OCI-LY7 (cell line): ENCODE results near the gene FGD4. TPM values are rescaled to one million over a fixed set of nuclear protein-coding genes. Genes with fewer than 3 reads are reported as not detected.

Source experiments
- BruUV-seq: library from RNA; stranded (reverse); fragments of 400-500 nt; replicated peaks from 2 replicates; lab custom pipeline; 2021; lab: Mats Ljungman, UMichigan
- CTCF ChIA-PET: fragments of 300-600 bp; sonication (Branson Sonifier 250); formaldehyde crosslinking; loops from one replicate; lab custom pipeline; 2022; ENCODE audit warnings: antibody characterized with exemption; ENCODE audit not compliant: unreplicated experiment; lab: Charles Lee
- POLR2A ChIA-PET: fragments of 300-600 bp; sonication (Branson Sonifier 250); formaldehyde crosslinking; loops from one replicate; lab custom pipeline; 2022; ENCODE audit warnings: antibody characterized with exemption; lab: Charles Lee
- DNase-seq: peaks from one replicate; pipeline ENCODE4 v3.0.0-alpha.2; 2015; ENCODE audit warnings: low spot score
- H2AFZ ChIP-seq: fragments of 200-600 bp; sonication (generic), shearing (Covaris generic); 2 replicates; pipeline ENCODE4 v1.6.1; 2014; ENCODE audit warnings: mild to moderate bottlenecking, antibody characterized with exemption, low read length, moderate library complexity
- H3K27ac ChIP-seq: fragments of 200-600 bp; sonication (generic); 2 replicates; pipeline ENCODE4 v1.5.1; 2014; ENCODE audit warnings: mixed run types, low read depth, mild to moderate bottlenecking, moderate library complexity, low read length, inconsistent platforms; ENCODE audit not compliant: poor library complexity, severe bottlenecking
- H3K36me3 ChIP-seq: fragments of 200-600 bp; sonication (generic); 2 replicates; pipeline ENCODE4 v1.6.1; 2014; ENCODE audit warnings: mild to moderate bottlenecking, antibody characterized with exemption, low read length, moderate library complexity, mixed read lengths; ENCODE audit not compliant: insufficient read depth
- H3K4me1 ChIP-seq: fragments of 200-600 bp; sonication (generic); 2 replicates; pipeline ENCODE4 v1.5.1; 2014; ENCODE audit warnings: mild to moderate bottlenecking, low read length; ENCODE audit not compliant: insufficient read depth, poor library complexity, severe bottlenecking
- H3K4me2 ChIP-seq: fragments of 200-600 bp; sonication (generic); 2 replicates; pipeline ENCODE4 v1.6.1; 2014; ENCODE audit warnings: mild to moderate bottlenecking, low read length
- H3K4me3 ChIP-seq: fragments of 200-600 bp; sonication (generic); 2 replicates; pipeline ENCODE4 v1.5.1; 2014; ENCODE audit warnings: mild to moderate bottlenecking, low read depth, low read length; ENCODE audit not compliant: poor library complexity, severe bottlenecking
- H3K79me2 ChIP-seq: fragments of 200-600 bp; sonication (generic); 2 replicates; pipeline ENCODE4 v1.6.1; 2016; ENCODE audit warnings: low read depth, mild to moderate bottlenecking, low read length, moderate library complexity, mixed read lengths; ENCODE audit not compliant: insufficient read depth
- H3K9me2 ChIP-seq: fragments of 200-600 bp; sonication (generic); 2 replicates; pipeline ENCODE4 v1.6.1; 2016; ENCODE audit warnings: mild to moderate bottlenecking, low read length, mixed read lengths; ENCODE audit not compliant: insufficient read depth
- H3K9me3 ChIP-seq: fragments of 200-600 bp; sonication (generic); 2 replicates; pipeline ENCODE4 v1.6.1; 2014; ENCODE audit warnings: mild to moderate bottlenecking, mixed run types, low read length, mixed read lengths
- H4K20me1 ChIP-seq: fragments of 200-600 bp; sonication (generic); 2 replicates; pipeline ENCODE4 v1.6.1; 2014; ENCODE audit warnings: mild to moderate bottlenecking, antibody characterized with exemption, low read length, moderate library complexity, mixed read lengths; ENCODE audit not compliant: insufficient read depth
- EZH2phosphoT487 ChIP-seq: fragments of 200-600 bp; sonication (generic); IDR thresholded peaks from 2 replicates; pipeline ENCODE4 v1.6.1; 2018; ENCODE audit warnings: low read depth, borderline replicate concordance, mild to moderate bottlenecking, mixed run types, antibody characterized with exemption, low read length, moderate library complexity, mixed read lengths
- intact Hi-C: fragments of 100-400 bp; cut with micrococcal nuclease; formaldehyde crosslinking; loops from one replicate; pipeline ENCODE4 v1.10.0; 2022; ENCODE audit not compliant: unreplicated experiment
- total RNA-seq, 2 experiments: library from RNA; depleted of rRNA in 1 of 2; stranded (reverse); fragments of >200 nt in 1 of 2; shearing (Covaris generic) in 1 of 2; gene quantifications; 2 replicates each; pipeline ENCODE4 v1.2.3, GENCODE V29; 2014 to 2022
- TF ChIP-seq, protein P1 (sequence below): fragments of 200-600 bp; sonication (generic); conservative IDR thresholded peaks from 2 replicates; pipeline ENCODE4 v1.5.1; 2014; ENCODE audit warnings: mild to moderate bottlenecking, antibody characterized with exemption, low read length, moderate library complexity, mixed read lengths

Gene FGD4
- total RNA-seq, 2 experiments from 2014 or later: 14.9 to 19.3 TPM

GRCh38 chr12:32618115-32618514 is 218.8 kb downstream of the FGD4 start:
- Histone ChIP-seq H2AFZ (no peak overlapping the region), H3K4me3 (no peak overlapping the region), H3K79me2 (no peaks in the 10 kb centered on the region), H3K9me2 (no peaks in the 10 kb centered on the region), H3K4me1 (no peaks in the 10 kb centered on the region), H3K27ac (no peak overlapping the region), H4K20me1 (no peaks in the 10 kb centered on the region), H3K9me3 (no peaks in the 10 kb centered on the region), H3K36me3 (peaks cover 56% of the 10 kb centered on the region), H3K4me2 (no peak overlapping the region)
- ChIA-PET POLR2A (interaction anchor here (0.6 to 1.3 kb wide), 4 partner anchors 11 to 522 kb away, joined by 3 to 5 read pairs (median 4); no protein-coding TSS in a partner anchor), CTCF (no interaction called here)
- TF ChIP-seq, protein P1, sequence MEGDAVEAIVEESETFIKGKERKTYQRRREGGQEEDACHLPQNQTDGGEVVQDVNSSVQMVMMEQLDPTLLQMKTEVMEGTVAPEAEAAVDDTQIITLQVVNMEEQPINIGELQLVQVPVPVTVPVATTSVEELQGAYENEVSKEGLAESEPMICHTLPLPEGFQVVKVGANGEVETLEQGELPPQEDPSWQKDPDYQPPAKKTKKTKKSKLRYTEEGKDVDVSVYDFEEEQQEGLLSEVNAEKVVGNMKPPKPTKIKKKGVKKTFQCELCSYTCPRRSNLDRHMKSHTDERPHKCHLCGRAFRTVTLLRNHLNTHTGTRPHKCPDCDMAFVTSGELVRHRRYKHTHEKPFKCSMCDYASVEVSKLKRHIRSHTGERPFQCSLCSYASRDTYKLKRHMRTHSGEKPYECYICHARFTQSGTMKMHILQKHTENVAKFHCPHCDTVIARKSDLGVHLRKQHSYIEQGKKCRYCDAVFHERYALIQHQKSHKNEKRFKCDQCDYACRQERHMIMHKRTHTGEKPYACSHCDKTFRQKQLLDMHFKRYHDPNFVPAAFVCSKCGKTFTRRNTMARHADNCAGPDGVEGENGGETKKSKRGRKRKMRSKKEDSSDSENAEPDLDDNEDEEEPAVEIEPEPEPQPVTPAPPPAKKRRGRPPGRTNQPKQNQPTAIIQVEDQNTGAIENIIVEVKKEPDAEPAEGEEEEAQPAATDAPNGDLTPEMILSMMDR: no peak
- no peak for TF ChIP-seq EZH2phosphoT487
- DNase-seq: no peak
- intact Hi-C loops: no loop called here
- BruUV-seq: no TSS peak

GRCh38 chr12:32627976-32628375 is 228.6 kb downstream of the FGD4 start:
- H3K4me2 ChIP-seq: no peak overlapping the region
- H3K9me2 ChIP-seq: no peaks in the 10 kb centered on the region
- CTCF ChIA-PET: no interaction called here
- no peak overlapping the region for H2AFZ ChIP-seq
- POLR2A ChIA-PET: no interaction called here
- H3K4me3 ChIP-seq: no peak overlapping the region
- no peak for DNase-seq
- TF ChIP-seq, protein P1: no peak
- no peak for TF ChIP-seq EZH2phosphoT487
- intact Hi-C loops: no loop called here
- H4K20me1 ChIP-seq: no peaks in the 10 kb centered on the region
- no peak overlapping the region for H3K27ac ChIP-seq
- no peaks in the 10 kb centered on the region for H3K4me1 ChIP-seq
- BruUV-seq: no TSS peak
- no peaks in the 10 kb centered on the region for H3K9me3 ChIP-seq
- H3K79me2 ChIP-seq: no peaks in the 10 kb centered on the region
- peaks cover 69% of the 10 kb centered on the region for H3K36me3 ChIP-seq

DNA sequence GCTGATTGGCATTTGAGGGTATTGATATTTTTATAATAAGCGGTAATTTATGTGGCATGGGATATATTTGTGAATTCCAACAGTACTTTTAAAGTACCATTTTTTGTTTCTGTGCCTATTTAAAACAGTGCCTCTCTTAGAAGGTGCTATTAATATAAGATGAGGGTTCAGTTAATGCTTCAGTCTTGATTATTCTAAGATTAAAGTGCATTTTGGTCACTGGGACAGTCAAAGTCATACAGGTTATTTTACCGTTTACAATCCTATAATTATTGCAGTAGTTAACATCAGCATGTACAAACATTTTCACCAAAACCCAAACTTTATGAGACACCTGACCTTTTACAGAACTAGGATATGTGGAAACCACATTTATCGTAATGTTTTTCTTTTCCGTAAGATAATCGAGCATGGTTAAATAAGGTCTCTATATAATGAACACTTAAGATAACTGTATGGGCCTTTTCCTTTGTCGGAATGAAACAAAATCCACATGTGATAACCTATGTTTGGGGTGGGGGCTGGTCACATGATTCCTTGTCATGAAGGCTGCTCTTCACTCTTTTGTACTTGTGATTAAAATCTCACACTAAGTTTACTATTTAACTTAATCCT is 242.0 kb downstream of the FGD4 start:
- Histone ChIP-seq H4K20me1 (no peaks in the 10 kb centered on the region), H3K4me2 (no peak overlapping the region), H3K36me3 (peaks cover 68% of the 10 kb centered on the region), H3K27ac (no peak overlapping the region), H3K9me2 (no peaks in the 10 kb centered on the region), H3K4me1 (no peaks in the 10 kb centered on the region), H3K4me3 (no peak overlapping the region), H3K9me3 (peaks cover 10% of the 10 kb centered on the region; the same call in 1 of the 2 replicates), H2AFZ (no peak overlapping the region), H3K79me2 (no peaks in the 10 kb centered on the region)
- TF ChIP-seq EZH2phosphoT487: no peak
- ChIA-PET CTCF (no interaction called here), POLR2A (no interaction called here)
- intact Hi-C loops: no loop called here
- no peak for DNase-seq
- BruUV-seq: no TSS peak
